HPDE6-E6E7 (cell line): ENCODE data around the gene ACOX3.

Experiments
- DNase-seq: peaks from one replicate; pipeline ENCODE4 v3.0.0; 2011; ENCODE audit warnings: missing footprints; ENCODE audit errors: extremely low spot score

ACOX3 gene

GRCh38 chr4:8404791-8405515 lies 35.6 kb downstream of the ACOX3 start:
- no peak for DNase-seq

GRCh38 chr4:8403976-8404375 lies 36.5 kb downstream of the ACOX3 start:
- no peak for DNase-seq

- peak; percentile 86 for DNase-seq
Measured at GRCh38 chr4:8403173-8403753, 37.3 kb downstream of the ACOX3 start.

GRCh38 chr4:8402640-8403039 lies 37.9 kb downstream of the ACOX3 start:
- no peak for DNase-seq

- no peak for DNase-seq
Measured at GRCh38 chr4:8402181-8402597, 38.3 kb downstream of the ACOX3 start.

- DNase-seq, result no peak
Measured at GRCh38 chr4:8401665-8402064, 38.9 kb downstream of the ACOX3 start.

GRCh38 chr4:8400632-8401325 lies 39.7 kb downstream of the ACOX3 start:
- DNase-seq, result no peak

GRCh38 chr4:8399298-8399697 lies 41.2 kb downstream of the ACOX3 start:
- DNase-seq, result no peak

- DNase-seq, result no peak
Measured at GRCh38 chr4:8398347-8398746, 42.2 kb downstream of the ACOX3 start.

GRCh38 chr4:8396762-8397406 lies 43.6 kb downstream of the ACOX3 start:
- DNase-seq, result no peak

- no peak for DNase-seq
Measured at GRCh38 chr4:8395504-8396296, 44.8 kb downstream of the ACOX3 start.

GRCh38 chr4:8394806-8395205 lies 45.7 kb downstream of the ACOX3 start:
- DNase-seq, result no peak

- no peak for DNase-seq
Measured at GRCh38 chr4:8394061-8394519, 46.4 kb downstream of the ACOX3 start.

GRCh38 chr4:8393593-8394038 lies 46.9 kb downstream of the ACOX3 start:
- peak; percentile 86 for DNase-seq

- DNase-seq, result no peak
Measured at GRCh38 chr4:8392591-8393190, 47.8 kb downstream of the ACOX3 start.

- peak; percentile 11 for DNase-seq
Measured at GRCh38 chr4:8391972-8392371, 48.6 kb downstream of the ACOX3 start.

- no peak for DNase-seq
Measured at GRCh38 chr4:8391071-8391470, 49.5 kb downstream of the ACOX3 start.

GRCh38 chr4:8390577-8390976 lies 49.9 kb downstream of the ACOX3 start:
- no peak for DNase-seq

GRCh38 chr4:8388528-8388870 lies 52.0 kb downstream of the ACOX3 start:
- DNase-seq, result no peak

GRCh38 chr4:8387615-8388527 lies 52.7 kb downstream of the ACOX3 start:
- DNase-seq, result no peak
